Endothelial cell of umbilical vein (primary cell): ENCODE results near the gene ESYT2. TPM values are rescaled to one million over a fixed set of nuclear protein-coding genes. Genes with fewer than 3 reads are reported as not detected.

ENCODE experiments used
- BruUV-seq: library from RNA; stranded (reverse); fragments of 400-500 nt; replicated peaks from 2 replicates; lab custom pipeline; 2021; lab: Mats Ljungman, UMichigan
- CTCF ChIA-PET: fragments of 300-600, 350-600 bp; sonication (Branson Sonifier 250); formaldehyde crosslinking; loops from one replicate; lab custom pipeline; 2021; ENCODE audit warnings: antibody characterized with exemption, inconsistent platforms; lab: Charles Lee
- POLR2A ChIA-PET: fragments of 300-600, 350-600 bp; sonication (Branson Sonifier 250); formaldehyde crosslinking; loops from one replicate; lab custom pipeline; 2021; ENCODE audit warnings: antibody characterized with exemption, inconsistent platforms; lab: Charles Lee
- DNase-seq: peaks from one replicate; pipeline ENCODE4 v3.0.0-alpha.2; 2011; ENCODE audit warnings: low read depth, low spot score
- FAIRE-seq: peaks from 2 replicates; lab custom pipeline; 2011; peaks lifted over from hg19 to GRCh38; lab: Jason Lieb, UNC
- H2AFZ ChIP-seq: 2 replicates; pipeline ENCODE4 v1.6.0; 2012; ENCODE audit warnings: low read depth, low read length, control low read depth, inconsistent platforms
- H3K27ac ChIP-seq: 2 replicates; pipeline ENCODE4 v1.5.1; 2011; ENCODE audit warnings: low read depth, mild to moderate bottlenecking, control low read depth, low read length, moderate library complexity; ENCODE audit not compliant: insufficient read depth
- H3K27me3 ChIP-seq, 2 experiments: 2 replicates each; pipeline versions ENCODE4 v1.6.0 to v1.6.1; 2011; ENCODE audit warnings: low read length in 2 of 2, mixed read lengths in 1 of 2; ENCODE audit not compliant: control insufficient read depth in 2 of 2, insufficient read depth in 2 of 2
- H3K36me3 ChIP-seq, 2 experiments: 2 replicates in 1 of 2; 3 replicates in 1 of 2; pipeline ENCODE4 v1.5.1; 2011; ENCODE audit warnings: low read length in 2 of 2, mild to moderate bottlenecking in 1 of 2, moderate library complexity in 1 of 2; ENCODE audit not compliant: control insufficient read depth in 2 of 2, insufficient read depth in 2 of 2; ENCODE audit errors: extremely low read depth in 1 of 2
- H3K4me1 ChIP-seq: 3 replicates; pipeline ENCODE4 v1.5.1; 2011; ENCODE audit warnings: mild to moderate bottlenecking, low read length; ENCODE audit not compliant: control insufficient read depth, insufficient read depth; ENCODE audit errors: extremely low read depth
- H3K4me2 ChIP-seq: 2 replicates; pipeline ENCODE4 v1.6.1; 2011; ENCODE audit warnings: low read length, control low read depth, mixed read lengths; ENCODE audit not compliant: insufficient read depth
- H3K4me3 ChIP-seq, 3 experiments: fragments of 200-600 bp in 1 of 3; sonication (generic), shearing (Covaris generic) in 1 of 3; replicated peaks in 1 of 3; 2 replicates each; pipeline ENCODE4 v1.5.1; 2011 to 2016; ENCODE audit warnings: control low read depth in 3 of 3, low read length in 3 of 3, mild to moderate bottlenecking in 2 of 3, inconsistent platforms in 1 of 3, low read depth in 1 of 3, moderate library complexity in 1 of 3; ENCODE audit not compliant: insufficient read depth in 1 of 3
- H3K79me2 ChIP-seq: 2 replicates; pipeline ENCODE4 v1.6.0; 2012; ENCODE audit warnings: low read length, inconsistent platforms; ENCODE audit not compliant: control insufficient read depth, insufficient read depth
- H3K9ac ChIP-seq: replicated peaks from 2 replicates; pipeline ENCODE3; 2011; ENCODE audit warnings: low read length, control low read depth; ENCODE audit not compliant: insufficient read depth; ENCODE audit errors: extremely low read depth
- H3K9me1 ChIP-seq: replicated peaks from 3 replicates; pipeline ENCODE4 v1.6.0; 2011; ENCODE audit warnings: mild to moderate bottlenecking, low read length; ENCODE audit not compliant: control insufficient read depth, insufficient read depth; ENCODE audit errors: extremely low read depth
- H3K9me3 ChIP-seq: replicated peaks from 2 replicates; pipeline ENCODE4 v1.5.1; 2012; ENCODE audit warnings: low read length, inconsistent platforms; ENCODE audit not compliant: control insufficient read depth, insufficient read depth
- H4K20me1 ChIP-seq: replicated peaks from 2 replicates; pipeline ENCODE3; 2011; ENCODE audit warnings: mild to moderate bottlenecking, low read length; ENCODE audit not compliant: control insufficient read depth, insufficient read depth; ENCODE audit errors: extremely low read depth
- CTCF ChIP-seq, 2 donors: IDR thresholded peaks; 1 replicate in 1 of 2; 2 replicates in 1 of 2; pipeline ENCODE4 v1.5.1; 2011; ENCODE audit warnings: low read length in 2 of 2, mild to moderate bottlenecking in 2 of 2, moderate library complexity in 2 of 2, control low read depth in 1 of 2, inconsistent platforms in 1 of 2, low read depth in 1 of 2; ENCODE audit not compliant: insufficient read depth in 1 of 2; ENCODE audit errors: extremely low read depth in 1 of 2
- EZH2 ChIP-seq: IDR thresholded peaks from 2 replicates; pipeline ENCODE4 v1.6.1; 2012; ENCODE audit warnings: borderline replicate concordance, low read depth, mild to moderate bottlenecking, moderate library complexity, low read length, inconsistent platforms; ENCODE audit not compliant: severe bottlenecking
- FOS ChIP-seq: IDR thresholded peaks from 2 replicates; pipeline ENCODE4 v1.6.1; 2011; ENCODE audit warnings: mild to moderate bottlenecking, low read length, moderate library complexity, borderline replicate concordance; ENCODE audit not compliant: insufficient read depth
- GATA2 ChIP-seq: IDR thresholded peaks from 2 replicates; pipeline ENCODE4 v1.7.0; 2011; ENCODE audit warnings: low read depth, mild to moderate bottlenecking, moderate library complexity, mixed read lengths, low read length; ENCODE audit not compliant: insufficient read length, insufficient read depth
- JUN ChIP-seq: IDR thresholded peaks from 2 replicates; pipeline ENCODE4 v1.6.1; 2011; ENCODE audit warnings: borderline replicate concordance, low read depth; ENCODE audit not compliant: insufficient read length, insufficient read depth
- MAX ChIP-seq: IDR thresholded peaks from 2 replicates; pipeline ENCODE4 v1.6.1; 2011; ENCODE audit not compliant: insufficient read depth, insufficient read length
- MYC ChIP-seq: IDR thresholded peaks from one replicate; pipeline ENCODE4 v1.6.1; 2011; ENCODE audit warnings: mild to moderate bottlenecking, low read depth, low read length
- POLR2A ChIP-seq: IDR thresholded peaks from 2 replicates; pipeline ENCODE4 v1.6.1; 2012; ENCODE audit warnings: low read depth, mild to moderate bottlenecking, control low read depth, low read length
- POLR2AphosphoS5 ChIP-seq: IDR thresholded peaks from 2 replicates; pipeline ENCODE4 v1.6.1; 2012; ENCODE audit warnings: low read depth, mild to moderate bottlenecking, control low read depth, low read length, moderate library complexity; ENCODE audit not compliant: insufficient read depth
- dilution Hi-C: fragments of 300-500 bp; cut with MboI; formaldehyde crosslinking; loops from one replicate; pipeline ENCODE4 v1.15.0; 2019; ENCODE audit warnings: low sequenced_read_pairs; ENCODE audit not compliant: extremely low pct_ligation_motif_present
- intact Hi-C: fragments of 100-400 bp; cut with micrococcal nuclease; formaldehyde crosslinking; loops from one replicate; pipeline ENCODE4 v1.10.0; 2022
- polyA plus RNA-seq, 4 experiments: library from polyadenylated mRNA; depleted of rRNA in 3 of 4; stranded (reverse) in 3 of 4; unstranded in 1 of 4; fragments of >200 nt; gene quantifications; 2 replicates each; pipeline versions ENCODE4 v1.2.1 to v1.2.3, GENCODE V29; 2011 to 2012; ENCODE audit warnings: missing spikeins in 1 of 4
- total RNA-seq: library from RNA; stranded (reverse); gene quantifications from 2 replicates; pipeline ENCODE4 v1.2.3, GENCODE V29; 2021

The ESYT2 gene
- total and polyA plus RNA-seq, 2 donors (not counting 3 experiments of a cell fraction or from before 2014, with no cell fraction given) = 18.8 to 46.6 TPM

GRCh38 chr7:158760936-158761335 is 68.4 kb downstream of the ESYT2 start:
- intact Hi-C loops (no loop called here), dilution Hi-C loops (no loop called here)
- BruUV-seq = no TSS peak
- no peak for FAIRE-seq
- no peak overlapping the region for H3K4me2 ChIP-seq
- H2AFZ ChIP-seq = no peak overlapping the region
- H4K20me1 ChIP-seq = no peaks in the 10 kb centered on the region
- ChIA-PET POLR2A (no interaction called here), CTCF (interaction anchor here (0.9 kb wide), 1 partner anchor 9 kb away, joined by 3 read pairs; no protein-coding TSS in a partner anchor)
- H3K4me3 ChIP-seq = no peak overlapping the region
- peaks cover 5 to 22% of the 10 kb centered on the region in 2 experiments for H3K36me3 ChIP-seq
- H3K9ac ChIP-seq = no peak overlapping the region
- H3K79me2 ChIP-seq = no peaks in the 10 kb centered on the region
- no peak overlapping the region for H3K27ac ChIP-seq
- DNase-seq = no peak
- H3K4me1 ChIP-seq = no peaks in the 10 kb centered on the region
- H3K27me3 ChIP-seq = no peaks in the 10 kb centered on the region
- H3K9me1 ChIP-seq = no peaks in the 10 kb centered on the region
- H3K9me3 ChIP-seq = no peaks in the 10 kb centered on the region
- TF ChIP-seq FOS (no peak), JUN (no peak), MAX (no peak), GATA2 (no peak), POLR2AphosphoS5 (no peak)

DNA sequence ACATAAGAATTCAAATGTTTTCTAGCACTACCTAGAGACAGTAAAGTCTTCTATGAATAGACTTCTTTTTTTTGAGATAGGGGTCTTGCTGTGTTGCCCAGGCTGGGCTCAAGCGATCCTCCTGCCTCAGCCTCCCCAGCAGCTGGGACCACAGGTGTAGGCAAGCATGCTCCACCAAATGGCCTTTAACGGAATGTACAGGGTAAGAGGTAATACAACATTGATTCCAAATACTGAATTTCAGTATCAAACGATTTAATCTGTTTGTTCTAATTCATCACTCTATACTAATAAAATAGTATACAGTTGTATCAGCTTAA is 68.9 kb downstream of the ESYT2 start:
- Histone ChIP-seq H3K36me3 (peaks cover 5 to 22% of the 10 kb centered on the region in 2 experiments), H3K27ac (no peak overlapping the region), H3K79me2 (no peaks in the 10 kb centered on the region), H3K9me1 (no peaks in the 10 kb centered on the region), H3K27me3 (no peaks in the 10 kb centered on the region), H3K9ac (no peak overlapping the region), H4K20me1 (no peaks in the 10 kb centered on the region), H2AFZ (no peak overlapping the region), H3K4me3 (no peak overlapping the region), H3K4me2 (no peak overlapping the region), H3K9me3 (no peaks in the 10 kb centered on the region), H3K4me1 (no peaks in the 10 kb centered on the region)
- dilution Hi-C loops = no loop called here
- FAIRE-seq (no peak), DNase-seq (no peak)
- TF ChIP-seq MAX = no peak
- no peak for TF ChIP-seq MYC
- TF ChIP-seq GATA2 = no peak
- TF ChIP-seq POLR2A = no peak
- TF ChIP-seq EZH2 = no peak
- no peak for TF ChIP-seq JUN
- no peak for TF ChIP-seq CTCF (IDR thresholded peaks at IDR 0.05; ENCODE audit: extremely low read depth in 1 of 2, insufficient read depth in 1 of 2, low read depth in 1 of 2, low read length in 2 of 2)
- TF ChIP-seq POLR2AphosphoS5 = no peak
- no peak for TF ChIP-seq FOS
- ChIA-PET CTCF (interaction anchor here (1.6 kb wide), 1 partner anchor 216 kb away, joined by 5 read pairs; no protein-coding TSS in a partner anchor), POLR2A (no interaction called here)
- no TSS peak for BruUV-seq
- intact Hi-C loops = no loop called here
